ENCODE measurements around the gene EEF1G.
"Not testable (repeated sequence)": the region's sequence is repeated elsewhere in the genome, so short reads cannot be mapped to it uniquely, and the experiment has no call there.

Gene EEF1G

DNA sequence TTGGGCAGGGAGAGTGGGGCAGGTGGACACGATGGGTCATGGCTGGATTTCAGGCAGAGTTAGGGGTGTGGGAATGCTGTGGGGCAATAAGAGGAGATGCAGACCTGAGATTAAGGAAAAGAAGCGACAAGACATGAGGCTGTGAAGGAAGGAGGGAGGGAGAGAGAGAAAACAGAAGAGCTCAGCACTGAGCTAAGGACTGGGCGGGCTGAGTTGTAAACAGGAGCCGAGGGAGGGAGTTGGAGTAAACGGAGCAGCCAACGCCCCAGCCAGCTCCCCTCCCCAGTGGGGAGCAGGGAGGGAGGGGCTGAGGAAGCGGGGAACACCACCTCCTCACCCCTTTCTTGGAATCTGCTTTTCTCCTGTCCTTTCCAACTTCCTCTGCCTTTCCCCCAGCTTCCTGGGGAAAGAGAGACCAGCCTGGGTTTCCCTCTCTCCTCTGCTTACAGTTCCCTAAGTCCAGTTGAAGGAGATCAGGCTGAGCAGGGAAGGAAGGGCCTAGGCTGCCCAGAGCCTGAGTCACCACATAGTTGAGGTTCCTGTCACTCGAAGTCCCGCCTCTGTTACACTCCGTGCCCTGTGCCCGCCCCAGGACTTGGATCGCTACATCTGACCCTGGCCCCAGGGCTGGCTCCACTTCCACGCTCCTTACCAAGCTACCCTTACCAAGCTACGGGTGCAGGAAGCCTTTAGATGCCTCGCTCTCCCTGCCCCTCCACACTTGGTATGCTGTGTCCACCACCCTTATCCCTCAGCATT lies 20.4 kb downstream of the EEF1G start:
- DNase-seq: peak; percentile 90

DNA sequence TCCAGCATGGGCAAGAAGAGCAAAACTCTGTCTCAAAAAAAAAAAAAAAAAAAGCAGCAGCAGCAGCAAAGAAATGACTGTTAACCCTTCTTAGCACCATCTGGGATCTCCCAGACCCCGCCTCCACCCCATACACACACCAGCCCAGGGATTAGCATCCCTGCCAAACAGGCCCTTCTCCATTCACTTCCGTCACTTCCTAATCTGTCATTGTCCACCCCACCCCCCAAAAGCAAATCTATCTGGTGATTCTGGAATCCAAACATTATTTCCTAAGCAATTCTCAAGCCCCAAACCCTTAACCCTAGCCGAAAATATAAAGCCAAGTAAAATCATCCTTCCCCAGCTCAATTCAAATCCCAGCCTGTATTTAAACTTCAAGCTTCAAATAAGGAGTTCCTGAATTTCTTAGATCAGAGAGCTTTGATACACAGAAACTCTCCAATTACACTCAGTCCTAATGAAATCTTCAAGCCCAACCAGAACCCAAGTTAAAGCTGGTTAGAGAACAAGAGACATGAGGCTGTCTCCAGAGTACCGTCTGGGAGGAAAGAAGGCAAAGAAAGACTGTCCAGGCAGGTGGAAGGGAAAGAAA lies 21.1 kb downstream of the EEF1G start:
- DNase-seq: peak; percentile 66

DNA sequence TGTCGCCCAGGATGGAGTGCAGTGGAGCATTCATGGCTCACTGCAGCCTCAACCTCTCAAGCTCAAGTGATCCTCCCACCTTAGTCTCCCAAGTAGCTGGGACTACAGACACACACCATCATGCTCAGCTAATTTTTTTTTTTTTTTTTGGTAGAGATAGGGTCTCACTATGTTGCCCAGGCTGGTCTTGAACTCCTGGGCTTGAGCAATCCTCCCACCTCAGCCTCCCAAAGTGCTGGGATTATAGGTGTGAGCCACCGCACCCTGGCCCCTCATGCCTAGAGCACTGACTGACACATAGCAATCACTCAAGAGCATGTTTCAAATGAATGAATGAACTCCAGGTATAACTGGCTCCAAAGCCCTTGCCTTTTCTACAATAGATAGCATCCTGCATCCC lies 23.2 kb downstream of the EEF1G start:
- DNase-seq: not testable (repeated sequence)

DNA sequence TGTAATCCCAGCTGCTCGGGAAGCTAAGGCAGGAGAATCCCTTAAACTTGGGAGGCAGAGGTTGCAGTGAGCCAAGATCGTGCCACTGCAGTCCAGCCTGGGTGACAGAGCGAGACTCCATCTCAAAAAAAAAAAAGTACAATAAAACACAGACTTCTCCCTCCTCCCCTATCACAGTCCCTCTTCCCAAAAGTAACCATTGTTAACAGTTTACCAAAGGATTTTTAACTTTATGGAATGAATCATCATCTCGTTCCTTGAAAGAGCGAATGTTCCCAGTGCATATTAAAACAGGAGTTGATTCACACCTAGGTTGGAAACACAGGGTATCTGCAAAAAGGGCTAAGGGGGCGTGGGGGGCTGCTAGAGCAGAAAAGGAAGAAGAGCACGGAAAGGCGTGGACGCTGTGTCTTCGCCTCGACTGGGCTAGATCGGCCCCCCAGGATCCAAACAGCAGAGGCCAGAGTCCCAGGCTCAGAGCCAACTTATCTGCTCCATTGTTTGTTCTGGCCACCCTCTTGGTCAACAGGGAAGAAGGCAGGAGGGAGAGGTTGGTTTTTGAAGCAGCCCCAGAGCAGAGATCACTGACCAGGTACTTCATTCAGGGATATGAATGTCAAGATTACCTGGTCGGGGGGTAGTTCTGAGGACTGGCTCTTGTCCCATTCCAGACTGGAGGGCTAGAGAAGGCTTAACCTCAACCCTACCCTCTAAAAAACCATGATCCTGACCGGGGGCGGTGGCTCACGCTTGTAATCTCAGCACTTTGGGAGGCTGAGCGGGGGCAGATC lies 25.0 kb downstream of the EEF1G start:
- DNase-seq: no peak

DNA sequence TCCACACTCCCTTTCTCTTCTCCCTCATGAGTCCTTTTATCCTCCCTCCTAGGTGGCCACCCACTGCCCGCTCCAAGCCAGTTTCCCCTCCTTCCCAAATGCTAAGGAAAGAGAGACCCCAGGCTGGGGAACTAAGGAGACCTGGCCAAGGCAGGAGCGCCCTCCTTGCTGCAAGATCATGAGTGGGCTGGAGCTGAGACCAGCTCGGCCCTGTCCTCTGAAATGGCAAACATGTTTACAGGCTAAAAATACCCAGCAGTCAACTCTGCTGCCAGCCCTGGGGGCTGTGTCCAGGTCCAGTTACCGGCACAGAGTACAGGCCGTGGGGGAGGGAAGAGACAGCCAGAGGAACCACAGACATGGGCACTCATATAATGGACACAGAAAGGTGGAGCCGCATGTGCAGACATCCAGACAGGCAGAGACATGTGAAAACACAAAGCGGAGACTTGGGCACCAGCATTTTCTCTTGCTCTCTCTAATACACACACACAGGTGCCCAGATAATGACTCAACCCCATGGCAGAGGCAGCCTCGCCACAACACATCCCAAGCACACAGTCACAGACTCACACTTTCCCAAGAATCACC lies 25.9 kb downstream of the EEF1G start:
- no peak for DNase-seq

DNA sequence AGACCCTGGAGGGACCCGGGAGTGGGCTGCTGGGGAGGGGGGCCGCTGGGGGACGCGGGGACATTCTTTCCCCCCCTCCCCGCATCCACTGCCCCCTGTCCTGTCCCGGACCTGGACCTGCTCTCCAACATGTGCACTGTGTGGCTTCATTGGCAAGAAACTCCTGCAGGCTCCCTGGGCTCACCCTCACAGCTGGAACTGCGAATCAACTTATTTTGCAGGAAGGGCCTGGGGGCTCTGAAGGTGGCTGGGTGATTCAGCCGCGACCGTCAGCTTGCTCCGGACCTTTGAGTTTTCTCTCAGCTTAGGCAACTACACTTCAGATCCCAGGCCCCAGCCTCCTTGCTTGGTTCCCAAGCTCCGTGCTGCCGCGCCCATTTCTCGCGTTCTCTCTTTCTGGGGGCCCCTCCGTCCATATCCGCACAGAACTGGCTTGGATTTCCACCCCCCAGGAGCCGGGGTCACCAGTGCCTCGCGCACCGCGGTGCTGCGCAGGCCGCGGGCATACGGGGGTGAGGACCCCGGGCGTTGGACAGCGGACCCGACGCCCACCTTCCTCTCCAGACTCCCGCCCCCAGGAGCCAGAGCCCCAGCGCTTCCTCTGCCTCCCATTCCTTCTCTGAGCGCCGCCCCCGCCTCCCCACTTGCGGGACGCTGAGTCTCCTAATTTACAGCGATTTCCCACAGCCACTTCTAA lies 26.6 kb downstream of the EEF1G start:
- DNase-seq: no peak

DNA sequence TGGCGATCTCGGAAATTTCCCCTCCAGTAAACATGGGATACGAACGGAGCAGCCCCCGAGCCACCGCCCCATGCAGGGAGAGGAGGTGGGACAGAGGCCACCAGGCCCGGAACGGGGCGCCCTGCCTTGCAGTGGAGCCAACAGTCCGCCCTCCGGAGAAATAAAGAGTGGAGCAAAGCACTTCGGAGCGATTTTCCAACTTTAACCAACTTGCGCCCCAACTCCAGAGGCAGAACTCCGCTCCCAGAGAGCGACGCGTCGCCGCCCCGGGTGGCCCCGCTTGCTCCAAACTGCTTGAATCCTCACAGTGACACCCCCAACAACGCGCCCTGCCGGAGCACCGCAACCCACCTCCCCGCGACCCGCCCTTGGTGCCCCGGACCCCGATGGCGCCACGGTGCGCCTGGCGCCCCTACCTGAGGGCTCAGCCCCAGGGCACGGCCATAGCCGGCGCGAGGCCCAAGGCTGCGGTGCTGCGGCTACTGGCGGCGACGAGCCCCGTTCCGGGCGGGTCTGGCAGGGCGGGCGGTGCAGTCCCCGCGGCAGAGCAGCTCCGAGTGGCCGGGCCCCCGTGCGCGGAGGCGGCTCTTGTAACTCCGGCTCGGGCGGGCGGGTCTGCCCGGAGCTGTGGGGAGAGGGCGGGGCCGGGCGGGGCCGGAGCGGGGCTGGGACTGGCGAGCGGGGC lies 27.3 kb downstream of the EEF1G start, which contains the start of gene AHNAK:
AHNAK (minus strand) TSS at position 563 of the 685 bp plus-strand sequence. CDS start 10,708 bp downstream, outside the sequence.
- DNase-seq: peak; percentile 46

DNA sequence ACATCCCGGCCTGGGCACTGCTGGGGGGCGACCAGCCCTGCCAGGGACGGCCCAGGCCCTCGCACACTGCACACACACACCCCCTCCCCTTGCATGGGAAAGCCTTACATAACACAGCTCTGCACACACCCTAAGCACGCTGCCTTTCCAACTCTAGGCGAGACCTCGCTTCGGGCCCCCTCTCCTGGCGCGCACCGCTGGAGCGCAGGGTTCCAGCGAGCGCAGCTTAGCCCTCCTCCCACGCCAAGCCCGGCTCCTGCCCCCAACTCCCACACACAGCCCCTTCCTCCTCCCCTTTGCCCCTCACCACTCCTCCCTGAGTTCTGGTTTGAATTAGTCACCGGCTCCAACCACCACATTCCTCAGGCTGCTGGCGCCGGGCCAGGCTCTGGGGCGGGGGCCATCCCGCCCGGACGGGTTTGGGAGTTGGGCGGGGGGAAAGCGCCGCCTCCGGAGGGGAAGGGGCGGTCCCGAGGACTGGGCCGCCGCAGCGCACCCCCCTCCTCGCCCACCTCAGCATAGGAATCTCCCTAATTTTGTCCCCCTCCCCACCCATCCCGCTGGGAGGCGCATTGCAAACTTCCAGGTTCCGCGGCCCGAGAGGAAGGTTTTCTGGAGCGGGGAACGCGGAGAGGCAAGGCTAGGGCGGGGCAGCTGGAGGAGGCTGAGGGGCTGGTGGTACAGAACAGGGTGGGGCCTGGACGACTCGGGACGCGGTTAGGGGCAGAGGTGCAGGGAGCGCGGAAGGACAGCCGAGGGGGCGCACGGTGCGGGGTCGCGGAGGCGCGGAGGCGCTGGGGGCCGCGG lies 28.1 kb downstream of the EEF1G start:
- peak; percentile 68 for DNase-seq

DNA sequence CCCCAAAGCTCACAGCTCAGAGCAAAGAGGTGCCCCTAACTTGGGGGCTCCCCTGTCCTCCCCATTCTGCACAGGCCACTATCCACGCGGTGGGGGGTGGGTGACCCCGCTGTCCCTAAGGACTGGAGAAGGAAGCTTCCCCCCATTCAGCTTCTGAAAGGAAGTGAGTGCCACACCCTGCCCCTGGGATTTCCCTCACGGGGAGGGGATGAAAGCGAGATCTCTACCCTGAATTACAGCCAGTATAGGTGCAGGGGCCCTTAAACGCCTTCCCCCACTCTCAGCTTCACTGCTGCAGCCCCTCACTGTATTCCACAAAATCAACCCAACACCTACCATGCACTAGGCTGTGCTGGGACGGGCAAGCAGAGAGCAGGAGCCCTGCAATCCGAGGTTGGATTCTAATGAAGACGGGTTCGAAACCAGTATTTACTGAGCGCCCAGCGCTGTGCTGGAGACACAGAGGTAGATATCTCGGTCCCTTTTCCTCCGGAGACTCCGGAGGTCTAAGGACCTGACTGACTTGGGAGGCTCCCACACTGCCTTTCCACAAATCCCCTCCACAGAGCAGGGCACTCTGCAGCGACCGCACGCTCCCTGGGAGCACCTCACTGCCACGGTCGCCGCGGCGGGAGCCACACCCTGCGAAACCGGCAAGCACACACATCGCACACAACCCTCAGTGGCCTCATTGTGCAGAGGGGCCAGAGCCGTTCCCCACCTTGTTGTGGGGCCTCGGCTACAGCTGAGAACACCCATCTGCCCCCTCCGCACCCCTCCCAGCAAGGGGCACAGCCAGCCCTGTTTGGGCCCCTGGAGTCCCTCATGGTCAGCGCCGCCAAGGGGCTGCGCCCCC lies 28.9 kb downstream of the EEF1G start:
- peak; percentile 12 for DNase-seq

DNA sequence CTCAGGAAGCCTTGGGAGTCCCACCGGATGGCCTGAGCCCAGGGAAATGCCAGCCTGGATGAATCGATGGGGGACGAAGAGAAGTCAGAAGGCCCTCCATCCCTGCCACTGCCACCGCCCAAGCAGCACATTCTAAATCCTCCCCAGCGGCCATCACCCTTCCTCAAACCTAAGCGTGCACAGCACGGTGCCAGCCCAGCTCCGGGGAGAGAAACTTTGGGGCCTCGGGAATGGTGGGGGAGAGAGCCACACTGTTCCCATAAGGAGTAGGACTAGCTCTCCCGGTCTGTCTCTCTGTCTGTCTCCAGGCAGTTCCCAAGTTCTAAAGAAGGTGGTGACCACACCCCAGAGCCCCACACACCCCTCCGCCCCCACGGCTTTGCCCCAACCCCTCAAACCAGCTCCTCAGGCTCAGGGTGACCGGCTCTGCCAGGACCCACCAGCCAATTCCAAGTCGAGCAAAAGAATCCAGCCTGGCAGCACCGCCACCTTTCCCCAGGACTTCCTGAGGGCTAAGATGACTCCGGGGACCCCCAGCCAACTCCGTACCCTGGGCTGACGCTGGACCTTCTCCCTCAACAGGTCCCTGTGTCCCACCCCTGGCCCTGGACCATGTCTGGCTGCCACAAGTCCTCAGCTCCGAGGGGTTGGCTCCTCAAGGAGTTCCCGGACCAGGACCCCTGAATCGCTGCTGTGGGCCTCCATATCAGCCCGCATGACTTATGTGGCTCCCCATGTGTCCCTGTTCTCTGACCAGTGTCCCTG lies 29.8 kb downstream of the EEF1G start:
- no peak for DNase-seq

DNA sequence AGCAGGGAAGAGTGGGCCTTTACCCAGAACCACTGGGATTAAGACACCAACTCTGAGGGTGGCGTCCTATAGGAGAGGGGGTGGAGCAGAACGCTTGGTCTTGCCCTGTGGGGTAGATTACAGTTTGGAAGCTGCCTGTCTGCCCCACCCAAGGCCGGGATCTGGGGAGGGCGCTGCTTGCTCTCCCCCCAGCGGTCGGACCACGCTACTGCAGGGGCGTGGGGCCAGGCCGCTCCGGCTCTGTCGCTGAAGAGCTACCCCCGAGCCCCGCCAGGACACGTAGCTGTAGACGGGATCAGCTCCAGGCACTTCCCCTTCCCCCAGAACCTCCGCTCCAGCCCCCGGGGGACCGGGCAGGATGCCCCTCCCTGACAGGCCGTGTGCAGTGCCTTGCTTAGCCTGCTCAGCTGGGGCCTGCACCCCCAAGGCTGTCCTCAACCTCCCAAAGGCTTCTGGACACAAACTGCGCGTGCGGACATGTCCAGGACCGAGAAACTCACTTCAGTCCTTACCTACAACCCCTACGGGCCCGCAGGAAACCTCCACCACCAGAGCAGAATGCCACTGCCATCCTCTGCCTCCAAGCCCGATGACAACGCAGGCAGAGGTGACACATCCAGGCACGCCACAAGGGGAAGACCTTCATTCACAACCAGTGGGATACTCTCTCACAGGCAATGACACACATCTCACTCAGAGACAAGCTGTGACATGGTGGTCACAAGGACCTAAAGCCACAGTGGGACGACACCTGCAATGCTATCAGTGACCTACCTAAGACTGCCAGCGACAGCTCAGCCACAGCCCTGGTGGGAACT lies 30.7 kb downstream of the EEF1G start:
- peak; percentile 73 for DNase-seq

DNA sequence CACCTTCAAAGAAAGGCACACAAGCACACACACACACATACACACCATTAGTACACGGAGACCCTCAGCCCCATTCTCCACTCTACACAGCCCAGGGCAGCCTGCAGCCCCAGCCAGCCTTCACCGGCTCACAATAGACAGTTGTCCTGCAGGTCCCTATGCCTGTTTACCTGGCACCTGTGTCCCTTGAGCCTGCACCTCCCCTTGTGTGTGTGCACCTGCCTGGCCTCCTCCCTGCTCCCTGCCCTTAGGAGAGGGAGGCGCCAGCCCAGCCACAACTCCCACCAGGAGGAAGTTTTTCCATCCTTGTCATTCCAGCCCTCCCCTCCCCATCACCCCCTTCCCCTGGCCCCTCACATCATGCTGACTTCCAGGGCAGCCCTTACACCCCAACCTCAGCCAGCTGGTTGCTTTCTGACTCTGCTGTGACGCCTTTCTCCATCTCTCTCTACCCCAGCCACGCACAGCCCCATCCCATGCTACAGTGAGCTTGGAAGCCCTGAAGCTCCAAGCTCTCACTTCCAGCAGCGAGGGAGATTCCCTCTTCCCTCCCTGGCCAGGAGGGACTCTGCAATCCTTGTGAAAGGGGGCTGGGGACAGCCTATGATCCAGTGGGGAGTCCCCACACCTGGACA lies 31.5 kb downstream of the EEF1G start:
- no peak for DNase-seq

DNA sequence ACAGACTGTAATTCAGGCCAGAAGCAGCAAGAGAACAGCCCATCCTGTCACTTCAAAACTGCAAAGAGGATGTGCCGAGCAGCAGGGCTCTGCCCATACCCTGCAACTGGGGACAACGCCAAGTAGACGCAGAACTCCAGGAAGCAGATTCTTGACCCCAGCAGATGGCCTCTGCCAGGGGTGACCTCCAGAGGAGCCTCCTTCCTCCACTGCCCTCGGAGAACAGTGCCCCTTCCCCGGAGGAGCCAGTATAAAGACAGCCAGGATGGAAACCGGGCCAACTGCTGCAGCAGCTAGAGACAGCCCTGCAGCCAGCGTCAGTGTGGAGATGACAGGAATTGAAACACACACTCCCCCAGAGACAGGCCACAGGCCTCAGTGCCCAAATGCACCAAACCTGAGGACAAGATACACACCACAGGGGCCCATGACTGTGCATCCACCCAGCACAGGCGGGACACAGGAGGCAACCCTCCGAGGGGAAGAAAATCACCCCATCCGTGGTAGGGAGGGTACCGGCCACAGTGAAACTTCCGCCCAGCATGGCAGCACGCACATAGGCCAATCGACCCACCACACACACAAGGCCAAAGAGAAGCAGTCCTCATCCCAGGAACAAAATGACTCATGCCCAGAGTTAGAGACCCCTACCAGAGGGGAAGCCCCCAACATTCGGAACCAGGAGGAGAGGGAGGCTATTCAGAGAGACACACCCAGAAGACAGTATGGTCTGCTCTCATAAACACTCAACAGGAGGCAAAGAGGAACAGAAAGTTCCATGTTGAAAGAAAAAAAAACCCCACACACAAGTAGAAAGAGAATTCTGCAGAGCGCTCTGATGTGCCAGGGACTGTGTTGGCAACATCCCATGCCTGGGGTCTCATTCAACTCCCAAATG lies 32.6 kb downstream of the EEF1G start:
- DNase-seq: peak; percentile 88

DNA sequence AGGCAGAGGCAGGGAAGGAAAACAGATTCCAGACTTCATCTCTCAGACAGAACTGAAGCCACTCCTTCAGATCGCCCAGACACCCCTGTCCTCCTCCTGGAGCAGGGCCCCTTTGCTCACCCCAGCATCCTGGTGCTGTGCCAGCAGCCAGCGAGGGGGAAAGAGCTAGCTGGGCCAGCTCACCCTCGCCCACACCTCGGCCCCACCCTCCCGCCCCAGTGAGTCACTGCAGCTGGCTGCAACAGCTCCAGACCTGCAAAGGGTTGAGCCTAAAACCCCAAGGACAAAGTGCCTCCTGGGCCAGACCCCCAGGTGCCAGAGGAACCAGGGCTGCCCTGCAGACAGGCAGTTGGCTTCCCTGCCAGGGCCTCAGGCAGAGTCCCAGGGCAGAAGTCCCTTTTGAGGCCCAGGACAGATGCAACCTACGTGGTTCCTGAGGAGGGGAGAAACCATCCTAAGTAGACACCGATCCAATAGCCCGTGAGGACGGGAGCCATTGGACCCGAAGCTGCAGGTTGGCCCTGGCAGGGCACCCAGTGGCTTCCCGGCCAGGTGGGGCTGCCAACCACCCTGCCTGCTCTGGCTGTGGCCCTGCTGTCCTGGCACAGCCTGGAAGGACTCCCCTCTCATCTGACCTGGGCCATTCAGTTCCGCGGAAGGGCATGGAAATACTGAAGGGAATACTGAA lies 34.3 kb downstream of the EEF1G start:
- peak; percentile 54 for DNase-seq

DNA sequence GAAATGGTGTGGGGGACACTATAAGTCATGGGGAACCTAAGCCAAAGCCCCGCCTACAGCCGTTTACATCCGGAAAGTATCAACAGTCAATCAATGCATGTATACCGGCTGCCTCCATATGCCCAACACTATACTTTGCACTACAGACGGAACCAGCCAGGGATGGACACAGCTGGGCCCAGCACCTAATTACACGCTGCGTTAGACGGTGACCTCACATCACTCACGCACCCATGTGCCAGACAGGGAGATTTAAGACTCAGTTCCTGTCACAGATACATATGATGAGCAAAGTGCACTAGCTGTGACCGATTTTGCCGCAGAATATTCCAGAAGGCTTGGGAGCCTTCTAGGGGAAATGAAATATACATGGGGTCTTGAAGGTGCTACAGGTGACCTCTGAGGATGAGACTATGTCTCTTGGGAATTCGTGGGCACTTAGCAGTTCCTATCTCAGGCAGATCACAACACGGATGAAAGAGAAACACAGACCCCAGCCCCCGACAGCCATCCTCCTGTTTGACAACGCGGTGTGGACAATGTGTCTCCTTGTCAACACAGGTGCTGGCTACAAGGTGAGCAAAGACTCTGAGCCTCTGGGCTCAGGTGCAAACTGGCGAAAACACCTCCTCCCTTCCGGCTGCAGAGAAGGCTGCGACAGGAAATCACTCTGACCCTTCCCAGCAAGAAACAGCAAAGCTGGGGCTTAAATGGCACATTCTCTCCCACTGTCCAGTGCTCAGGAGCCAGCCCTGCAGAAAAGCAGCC lies 35.0 kb downstream of the EEF1G start:
- no peak for DNase-seq

Measured in MV-4-11 (cell line).